ENCODE measurements around the gene SPATA18. TPM values are rescaled to one million over a fixed set of nuclear protein-coding genes. Genes with fewer than 3 reads are reported as not detected.

Gene SPATA18
- total and polyA plus RNA-seq, 2 of the 8 experiments (the other 6 are each of a cell fraction or from before 2014, with no cell fraction given) = 1.4 to 2.4 TPM

GRCh38 chr4:52099860-52100461 lies 48.9 kb downstream of the SPATA18 start:
- H3K36me3 ChIP-seq (ENCODE audit: control insufficient read depth in 2 of 4, insufficient read depth in 4 of 4, low read length in 3 of 4) = no peaks in the 10 kb centered on the region
- DNase-seq (ENCODE audit: low read depth in 1 of 2, low spot score in 2 of 2) (no peak), FAIRE-seq (no peak)
- no peak overlapping the region for H3K4ac ChIP-seq (replicated peaks; ENCODE audit: insufficient read length, low read depth, low read length)
- ChIA-PET POLR2A (ENCODE audit: partially characterized antibody) (no interaction called here), CTCF (ENCODE audit: partially characterized antibody) (no interaction called here)
- no peaks in the 10 kb centered on the region for H3K4me1 ChIP-seq (replicated peaks in 1 of 4; ENCODE audit: control insufficient read depth in 3 of 4, insufficient read depth in 4 of 4, low read length in 3 of 4)
- no peak overlapping the region for H2AFZ ChIP-seq (ENCODE audit: low read length)
- no peak overlapping the region for H2BK20ac ChIP-seq (ENCODE audit: low read length)
- no peak overlapping the region for H3K4me3 ChIP-seq (ENCODE audit: extremely low read depth in 1 of 4, insufficient read depth in 2 of 4, low read depth in 3 of 4, low read length in 4 of 4)
- no peak overlapping the region for H4K5ac ChIP-seq (ENCODE audit: insufficient read length, low read depth, low read length)
- no peak overlapping the region for H3K56ac ChIP-seq (replicated peaks; ENCODE audit: insufficient read length, low read depth, low read length)
- no peaks in the 10 kb centered on the region for H3K9me3 ChIP-seq (ENCODE audit: insufficient read depth in 2 of 2, low read depth in 1 of 2, low read length in 1 of 2)
- no peak overlapping the region for H2BK120ac ChIP-seq (replicated peaks; ENCODE audit: low read depth, low read length)
- no peak overlapping the region for H3K23ac ChIP-seq (ENCODE audit: insufficient read length)
- TF ChIP-seq NRF1 (IDR thresholded peaks at IDR 0.05; ENCODE audit: low read depth, low read length) = no peak
- no peak for TF ChIP-seq POLR2AphosphoS5 (IDR thresholded peaks at IDR 0.05; ENCODE audit: low read depth, low read length)
- no peak for TF ChIP-seq GTF2F1 (IDR thresholded peaks at IDR 0.05; ENCODE audit: borderline replicate concordance, low read depth, low read length)
- TF ChIP-seq SUZ12 (IDR thresholded peaks at IDR 0.05; ENCODE audit: low read length) = no peak
- TF ChIP-seq SP1 (IDR thresholded peaks at IDR 0.05; ENCODE audit: low read depth, low read length) = no peak
- no peak for TF ChIP-seq CTBP2 (IDR thresholded peaks at IDR 0.05; ENCODE audit: borderline replicate concordance, insufficient read depth, insufficient read length, low read length)
- TF ChIP-seq SP4 (IDR thresholded peaks at IDR 0.05; ENCODE audit: low read length) = no peak
- TF ChIP-seq ATF3 (IDR thresholded peaks at IDR 0.05; ENCODE audit: insufficient read depth, low read depth, low read length) = no peak
- no peak for TF ChIP-seq NANOG (IDR thresholded peaks at IDR 0.05; ENCODE audit: insufficient read depth, low read depth, low read length, poor library complexity, severe bottlenecking)
- no peak for TF ChIP-seq SIN3A (conservative IDR thresholded peaks at IDR 0.05 in 1 of 2, IDR thresholded peaks at IDR 0.05 in 1 of 2; ENCODE audit: low read depth in 1 of 2, low read length in 2 of 2)
- TF ChIP-seq SIRT6 (IDR thresholded peaks at IDR 0.05; ENCODE audit: low read length) = no peak
- 78% methylated on average over 2 of the region's 2 CpGs; no CpG with 5 or more reads in 1 of the 2 experiments for WGBS, 2 experiments (ENCODE audit: extremely low coverage in 1 of 2, insufficient coverage in 1 of 2, insufficient read length in 1 of 2, insufficient replicate concordance in 2 of 2, low coverage in 1 of 2, low lambda C conversion rate in 2 of 2, missing lambda C conversion rate in 1 of 2)
- H3K14ac ChIP-seq (ENCODE audit: insufficient read length) = no peak overlapping the region
- H3K23me2 ChIP-seq (ENCODE audit: low read depth, low read length) = no peaks in the 10 kb centered on the region
- no peak overlapping the region for H2BK5ac ChIP-seq (ENCODE audit: low read depth, low read length)
- no peak overlapping the region for H2BK15ac ChIP-seq (ENCODE audit: low read length)
- H3K79me2 ChIP-seq (ENCODE audit: control insufficient read depth in 1 of 2, insufficient read depth in 2 of 2, low read length in 2 of 2) = no peaks in the 10 kb centered on the region
- H4K91ac ChIP-seq (replicated peaks; ENCODE audit: insufficient read length, low read length) = no peak overlapping the region
- no peak overlapping the region for H4K8ac ChIP-seq (ENCODE audit: extremely low read depth, insufficient read depth, low read length)
- H3K27me3 ChIP-seq (replicated peaks in 1 of 4; ENCODE audit: control insufficient read depth in 3 of 4, extremely low read depth in 1 of 4, insufficient read depth in 3 of 4, low read length in 3 of 4) = no peaks in the 10 kb centered on the region
- no peak overlapping the region for H3K9ac ChIP-seq (replicated peaks in 1 of 4; ENCODE audit: extremely low read depth in 1 of 4, low read depth in 3 of 4, low read length in 3 of 4)
- no peak overlapping the region for H3K18ac ChIP-seq (ENCODE audit: extremely low read depth, low read length)
- no peaks in the 10 kb centered on the region for H4K20me1 ChIP-seq (replicated peaks in 1 of 2; ENCODE audit: control insufficient read depth in 1 of 2, insufficient read depth in 2 of 2, low read length in 2 of 2)
- no peaks in the 10 kb centered on the region for H3K79me1 ChIP-seq (ENCODE audit: low read depth, low read length)
- H3K27ac ChIP-seq (ENCODE audit: low read depth, low read length) = no peak overlapping the region
- no peak overlapping the region for H2AK5ac ChIP-seq (ENCODE audit: low read depth, low read length)
- H2BK12ac ChIP-seq (ENCODE audit: low read depth, low read length) = no peak overlapping the region
- H3K4me2 ChIP-seq (ENCODE audit: insufficient read depth in 1 of 2, low read depth in 2 of 2, low read length in 2 of 2) = no peak overlapping the region

Measured in H1 (cell line).